ENCODE measurements around the gene CLEC4G.

The CLEC4G gene

GRCh38 chr19:7729211-7729610 is 2.7 kb downstream of the CLEC4G start:
- no peak for DNase-seq (ENCODE audit: low read depth)

GRCh38 chr19:7725791-7726190 is 6.1 kb downstream of the CLEC4G start:
- no peak for DNase-seq (ENCODE audit: low read depth)

GRCh38 chr19:7722231-7722651 is 9.7 kb downstream of the CLEC4G start:
- no peak for DNase-seq (ENCODE audit: low read depth)

- no peak for DNase-seq (ENCODE audit: low read depth)
Observed at GRCh38 chr19:7720351-7720750, 11.6 kb downstream of the CLEC4G start.

- no peak for DNase-seq (ENCODE audit: low read depth)
Observed at GRCh38 chr19:7718668-7719067, 13.2 kb downstream of the CLEC4G start.

GRCh38 chr19:7716762-7717161 is 15.1 kb downstream of the CLEC4G start:
- DNase-seq (ENCODE audit: low read depth): no peak

- DNase-seq (ENCODE audit: low read depth): no peak
Observed at GRCh38 chr19:7715671-7716070, 16.2 kb downstream of the CLEC4G start.

GRCh38 chr19:7710616-7711015 is 21.3 kb downstream of the CLEC4G start:
- DNase-seq (ENCODE audit: low read depth): no peak

- no peak for DNase-seq (ENCODE audit: low read depth)
Observed at GRCh38 chr19:7709932-7710460, 21.9 kb downstream of the CLEC4G start.

GRCh38 chr19:7706955-7707456 is 24.9 kb downstream of the CLEC4G start:
- no peak for DNase-seq (ENCODE audit: low read depth)

- no peak for DNase-seq (ENCODE audit: low read depth)
Observed at GRCh38 chr19:7706188-7706954, 25.5 kb downstream of the CLEC4G start.

- DNase-seq (ENCODE audit: low read depth): peak; percentile 56
Observed at GRCh38 chr19:7705387-7706187, 26.3 kb downstream of the CLEC4G start.

GRCh38 chr19:7704280-7705060 is 27.4 kb downstream of the CLEC4G start:
- DNase-seq (ENCODE audit: low read depth): no peak

GRCh38 chr19:7703332-7703731 is 28.6 kb downstream of the CLEC4G start:
- DNase-seq (ENCODE audit: low read depth): no peak

- DNase-seq (ENCODE audit: low read depth): no peak
Observed at GRCh38 chr19:7701654-7702457, 30.1 kb downstream of the CLEC4G start, which contains the start of gene FCER2. FCER2 (minus strand) TSS chr19:7702131; CDS start chr19:7699760, 2,371 bp downstream.

GRCh38 chr19:7701049-7701653 is 30.8 kb downstream of the CLEC4G start:
- DNase-seq (ENCODE audit: low read depth): no peak

- DNase-seq (ENCODE audit: low read depth): no peak
Observed at GRCh38 chr19:7699417-7700401, 32.2 kb downstream of the CLEC4G start.

- no peak for DNase-seq (ENCODE audit: low read depth)
Observed at GRCh38 chr19:7699003-7699402, 32.9 kb downstream of the CLEC4G start.

- no peak for DNase-seq (ENCODE audit: low read depth)
Observed at GRCh38 chr19:7698583-7698982, 33.3 kb downstream of the CLEC4G start.
